Hepatocyte (in vitro differentiated cells): ENCODE data around the gene PSMC5.

Experiments
- EZH2 ChIP-seq: fragments of 200-600 bp; sonication (generic); IDR thresholded peaks from 2 replicates; pipeline ENCODE4 v1.6.1; 2016; ENCODE audit warnings: antibody characterized with exemption, mild to moderate bottlenecking, borderline replicate concordance
- EZH2phosphoT487 ChIP-seq: fragments of 200-600 bp; sonication (generic); IDR thresholded peaks from one replicate; pipeline ENCODE4 v1.6.1; 2018; ENCODE audit warnings: antibody characterized with exemption, mild to moderate bottlenecking, low read depth, moderate library complexity; ENCODE audit not compliant: unreplicated experiment, severe bottlenecking
- TF ChIP-seq, protein P1 (sequence below): fragments of 200-600 bp; sonication (generic); IDR thresholded peaks from 2 replicates; pipeline ENCODE4 v1.5.1; 2016; ENCODE audit warnings: antibody characterized with exemption, mild to moderate bottlenecking; ENCODE audit not compliant: poor library complexity

DNA sequence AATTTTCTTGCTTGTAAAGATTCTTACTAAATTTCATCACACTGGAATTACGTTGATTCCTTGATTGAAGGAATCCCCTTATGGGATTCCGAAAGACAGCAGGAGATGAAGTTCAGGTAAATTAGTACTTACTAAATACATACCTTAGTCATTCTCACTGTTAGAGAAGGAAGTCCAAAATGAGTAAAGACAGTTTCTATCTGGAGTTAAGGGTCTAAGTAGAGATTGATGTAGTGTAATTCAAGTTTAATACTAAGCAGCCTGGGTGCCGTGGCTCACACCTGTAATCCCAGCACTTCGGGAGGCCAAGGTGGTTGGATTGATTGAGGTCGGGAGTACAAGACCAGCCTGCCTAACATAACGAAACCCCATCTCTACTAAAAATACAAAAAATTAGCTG is 43.7 kb upstream of the PSMC5 start:
- TF ChIP-seq, protein P1, sequence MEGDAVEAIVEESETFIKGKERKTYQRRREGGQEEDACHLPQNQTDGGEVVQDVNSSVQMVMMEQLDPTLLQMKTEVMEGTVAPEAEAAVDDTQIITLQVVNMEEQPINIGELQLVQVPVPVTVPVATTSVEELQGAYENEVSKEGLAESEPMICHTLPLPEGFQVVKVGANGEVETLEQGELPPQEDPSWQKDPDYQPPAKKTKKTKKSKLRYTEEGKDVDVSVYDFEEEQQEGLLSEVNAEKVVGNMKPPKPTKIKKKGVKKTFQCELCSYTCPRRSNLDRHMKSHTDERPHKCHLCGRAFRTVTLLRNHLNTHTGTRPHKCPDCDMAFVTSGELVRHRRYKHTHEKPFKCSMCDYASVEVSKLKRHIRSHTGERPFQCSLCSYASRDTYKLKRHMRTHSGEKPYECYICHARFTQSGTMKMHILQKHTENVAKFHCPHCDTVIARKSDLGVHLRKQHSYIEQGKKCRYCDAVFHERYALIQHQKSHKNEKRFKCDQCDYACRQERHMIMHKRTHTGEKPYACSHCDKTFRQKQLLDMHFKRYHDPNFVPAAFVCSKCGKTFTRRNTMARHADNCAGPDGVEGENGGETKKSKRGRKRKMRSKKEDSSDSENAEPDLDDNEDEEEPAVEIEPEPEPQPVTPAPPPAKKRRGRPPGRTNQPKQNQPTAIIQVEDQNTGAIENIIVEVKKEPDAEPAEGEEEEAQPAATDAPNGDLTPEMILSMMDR: no peak
- TF ChIP-seq EZH2 (no peak), EZH2phosphoT487 (no peak)
